Measurements from ENCODE around the gene TSC22D3.

The TSC22D3 gene

GRCh38 chrX:107677909-107678308 is 97.7 kb downstream of the TSC22D3 start:
- no peak for ATAC-seq
- TF ChIP-seq TOX (CRISPR knock-in tag; IDR thresholded peaks at IDR 0.05; ENCODE audit: borderline replicate concordance) (no peak), TCF4 (CRISPR knock-in tag; IDR thresholded peaks at IDR 0.05; ENCODE audit: borderline replicate concordance) (no peak), TSHZ2 (CRISPR knock-in tag; IDR thresholded peaks at IDR 0.05) (no peak), ZFP30 (CRISPR knock-in tag; IDR thresholded peaks at IDR 0.05) (no peak), CREB5 (CRISPR knock-in tag; IDR thresholded peaks at IDR 0.05; ENCODE audit: low read depth) (no peak), ZNF565 (CRISPR knock-in tag; conservative IDR thresholded peaks at IDR 0.05; ENCODE audit: low read depth) (no peak), POU6F1 (CRISPR knock-in tag; IDR thresholded peaks at IDR 0.05; ENCODE audit: borderline replicate concordance, low read depth) (no peak), ZNF70 (CRISPR knock-in tag; IDR thresholded peaks at IDR 0.05) (no peak), ZC3H10 (CRISPR knock-in tag; IDR thresholded peaks at IDR 0.05) (no peak), PATZ1 (CRISPR knock-in tag; IDR thresholded peaks at IDR 0.05; ENCODE audit: borderline replicate concordance) (no peak), SNAI2 (CRISPR knock-in tag; IDR thresholded peaks at IDR 0.05) (no peak), GLIS3 (CRISPR knock-in tag; IDR thresholded peaks at IDR 0.05) (no peak), ESRRG (CRISPR knock-in tag; IDR thresholded peaks at IDR 0.05) (no peak), ARNTL (CRISPR knock-in tag; IDR thresholded peaks at IDR 0.05; ENCODE audit: borderline replicate concordance, low read depth) (no peak), PPARA (CRISPR knock-in tag; IDR thresholded peaks at IDR 0.05; ENCODE audit: borderline replicate concordance) (no peak), RARB (CRISPR knock-in tag; IDR thresholded peaks at IDR 0.05) (no peak), CSRNP3 (CRISPR knock-in tag; IDR thresholded peaks at IDR 0.05) (no peak), CSDC2 (CRISPR knock-in tag; IDR thresholded peaks at IDR 0.05) (no peak), ZFP3 (CRISPR knock-in tag; IDR thresholded peaks at IDR 0.05) (no peak), OSR1 (CRISPR knock-in tag; IDR thresholded peaks at IDR 0.05) (no peak)

- TF ChIP-seq ZNF565 (CRISPR knock-in tag; conservative IDR thresholded peaks at IDR 0.05; ENCODE audit: low read depth) = no peak
- ATAC-seq = peak; percentile 35; the same call in 2 of the 3 replicates
Observed at GRCh38 chrX:107677501-107677901, 98.1 kb downstream of the TSC22D3 start.

- peak; percentile 74 for ATAC-seq
- TF ChIP-seq CSDC2 (CRISPR knock-in tag; IDR thresholded peaks at IDR 0.05) = no peak
- TF ChIP-seq CSRNP3 (CRISPR knock-in tag; IDR thresholded peaks at IDR 0.05) = no peak
- no peak for TF ChIP-seq ZFP30 (CRISPR knock-in tag; IDR thresholded peaks at IDR 0.05)
- no peak for TF ChIP-seq TOX (CRISPR knock-in tag; IDR thresholded peaks at IDR 0.05; ENCODE audit: borderline replicate concordance)
- no peak for TF ChIP-seq ZNF70 (CRISPR knock-in tag; IDR thresholded peaks at IDR 0.05)
- TF ChIP-seq ARNTL (CRISPR knock-in tag; IDR thresholded peaks at IDR 0.05; ENCODE audit: borderline replicate concordance, low read depth) = no peak
- TF ChIP-seq SNAI2 (CRISPR knock-in tag; IDR thresholded peaks at IDR 0.05) = no peak
- no peak for TF ChIP-seq ZFP3 (CRISPR knock-in tag; IDR thresholded peaks at IDR 0.05)
- TF ChIP-seq ZC3H10 (CRISPR knock-in tag; IDR thresholded peaks at IDR 0.05) = no peak
Observed at GRCh38 chrX:107676559-107677378, 98.8 kb downstream of the TSC22D3 start.
